Neural cell (in vitro differentiated cells): ENCODE results near the gene SERPINA3.
"Not testable (repeated sequence)": the region's sequence is repeated elsewhere in the genome, so short reads cannot be mapped to it uniquely, and the experiment has no call there.

ENCODE experiments used
- EP300 ChIP-seq: fragments of 450-650 bp; conservative IDR thresholded peaks from 2 replicates; pipeline ENCODE4 v1.6.1; 2014; ENCODE audit warnings: antibody characterized with exemption, mild to moderate bottlenecking, moderate library complexity; ENCODE audit not compliant: poor library complexity, severe bottlenecking
- EZH2 ChIP-seq: fragments of 200-600, 300-800 bp; shearing (Covaris generic), sonication (generic); IDR thresholded peaks from 2 replicates; pipeline ENCODE4 v1.6.1; 2014; ENCODE audit warnings: antibody characterized with exemption, low read length, borderline replicate concordance, mild to moderate bottlenecking; ENCODE audit not compliant: insufficient read depth, poor library complexity, severe bottlenecking
- MXI1 ChIP-seq: fragments of 450-650 bp; conservative IDR thresholded peaks from 2 replicates; pipeline ENCODE4 v1.6.1; 2014; ENCODE audit warnings: antibody characterized with exemption, mild to moderate bottlenecking; ENCODE audit not compliant: poor library complexity, severe bottlenecking
- POLR2AphosphoS5 ChIP-seq: IDR thresholded peaks from 2 replicates; pipeline ENCODE4 v1.6.1; 2012
- RAD21 ChIP-seq: fragments of 450-650 bp; conservative IDR thresholded peaks from 2 replicates; pipeline ENCODE4 v1.6.1; 2014; ENCODE audit warnings: antibody characterized with exemption, mild to moderate bottlenecking, moderate library complexity
- SMC3 ChIP-seq: fragments of 450-650 bp; conservative IDR thresholded peaks from 2 replicates; pipeline ENCODE4 v1.6.1; 2014; ENCODE audit warnings: antibody characterized with exemption, mild to moderate bottlenecking, moderate library complexity; ENCODE audit not compliant: poor library complexity
- TAF1 ChIP-seq: IDR thresholded peaks from 2 replicates; pipeline ENCODE4 v1.6.1; 2012; ENCODE audit warnings: low read depth
- TF ChIP-seq, protein P1 (sequence below): fragments of 450-650 bp; IDR thresholded peaks from 2 replicates; pipeline ENCODE4 v1.5.1; 2014; ENCODE audit warnings: antibody characterized with exemption, mild to moderate bottlenecking, moderate library complexity; ENCODE audit not compliant: poor library complexity, severe bottlenecking
- TF ChIP-seq, protein P2 (sequence below): IDR thresholded peaks from 2 replicates; pipeline ENCODE4 v1.6.1; 2012; ENCODE audit warnings: borderline replicate concordance

DNA sequence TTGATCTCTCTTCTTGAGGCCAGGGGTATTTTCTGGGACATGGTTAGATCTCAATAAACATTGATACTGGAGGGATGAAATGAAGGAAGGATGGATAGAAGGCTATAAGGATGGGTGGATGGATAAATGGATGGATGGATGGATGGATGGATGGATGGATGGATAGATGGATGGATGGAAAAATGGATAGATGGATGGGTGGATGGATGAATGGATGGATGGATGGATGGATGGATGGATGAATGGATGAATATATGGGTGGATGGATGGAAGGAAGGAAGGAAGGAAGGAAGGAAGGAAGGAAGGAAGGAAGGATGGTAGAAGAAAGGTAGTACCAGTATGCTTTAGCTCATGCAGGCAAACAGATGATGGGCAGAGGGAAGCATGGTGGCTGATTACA lies 34.7 kb upstream of the SERPINA3 start:
- TF ChIP-seq, protein P1, sequence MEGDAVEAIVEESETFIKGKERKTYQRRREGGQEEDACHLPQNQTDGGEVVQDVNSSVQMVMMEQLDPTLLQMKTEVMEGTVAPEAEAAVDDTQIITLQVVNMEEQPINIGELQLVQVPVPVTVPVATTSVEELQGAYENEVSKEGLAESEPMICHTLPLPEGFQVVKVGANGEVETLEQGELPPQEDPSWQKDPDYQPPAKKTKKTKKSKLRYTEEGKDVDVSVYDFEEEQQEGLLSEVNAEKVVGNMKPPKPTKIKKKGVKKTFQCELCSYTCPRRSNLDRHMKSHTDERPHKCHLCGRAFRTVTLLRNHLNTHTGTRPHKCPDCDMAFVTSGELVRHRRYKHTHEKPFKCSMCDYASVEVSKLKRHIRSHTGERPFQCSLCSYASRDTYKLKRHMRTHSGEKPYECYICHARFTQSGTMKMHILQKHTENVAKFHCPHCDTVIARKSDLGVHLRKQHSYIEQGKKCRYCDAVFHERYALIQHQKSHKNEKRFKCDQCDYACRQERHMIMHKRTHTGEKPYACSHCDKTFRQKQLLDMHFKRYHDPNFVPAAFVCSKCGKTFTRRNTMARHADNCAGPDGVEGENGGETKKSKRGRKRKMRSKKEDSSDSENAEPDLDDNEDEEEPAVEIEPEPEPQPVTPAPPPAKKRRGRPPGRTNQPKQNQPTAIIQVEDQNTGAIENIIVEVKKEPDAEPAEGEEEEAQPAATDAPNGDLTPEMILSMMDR: not testable (repeated sequence)
- not testable (repeated sequence) for TF ChIP-seq EZH2, RAD21, EP300, POLR2AphosphoS5, SMC3, TAF1, MXI1
- TF ChIP-seq, protein P2, sequence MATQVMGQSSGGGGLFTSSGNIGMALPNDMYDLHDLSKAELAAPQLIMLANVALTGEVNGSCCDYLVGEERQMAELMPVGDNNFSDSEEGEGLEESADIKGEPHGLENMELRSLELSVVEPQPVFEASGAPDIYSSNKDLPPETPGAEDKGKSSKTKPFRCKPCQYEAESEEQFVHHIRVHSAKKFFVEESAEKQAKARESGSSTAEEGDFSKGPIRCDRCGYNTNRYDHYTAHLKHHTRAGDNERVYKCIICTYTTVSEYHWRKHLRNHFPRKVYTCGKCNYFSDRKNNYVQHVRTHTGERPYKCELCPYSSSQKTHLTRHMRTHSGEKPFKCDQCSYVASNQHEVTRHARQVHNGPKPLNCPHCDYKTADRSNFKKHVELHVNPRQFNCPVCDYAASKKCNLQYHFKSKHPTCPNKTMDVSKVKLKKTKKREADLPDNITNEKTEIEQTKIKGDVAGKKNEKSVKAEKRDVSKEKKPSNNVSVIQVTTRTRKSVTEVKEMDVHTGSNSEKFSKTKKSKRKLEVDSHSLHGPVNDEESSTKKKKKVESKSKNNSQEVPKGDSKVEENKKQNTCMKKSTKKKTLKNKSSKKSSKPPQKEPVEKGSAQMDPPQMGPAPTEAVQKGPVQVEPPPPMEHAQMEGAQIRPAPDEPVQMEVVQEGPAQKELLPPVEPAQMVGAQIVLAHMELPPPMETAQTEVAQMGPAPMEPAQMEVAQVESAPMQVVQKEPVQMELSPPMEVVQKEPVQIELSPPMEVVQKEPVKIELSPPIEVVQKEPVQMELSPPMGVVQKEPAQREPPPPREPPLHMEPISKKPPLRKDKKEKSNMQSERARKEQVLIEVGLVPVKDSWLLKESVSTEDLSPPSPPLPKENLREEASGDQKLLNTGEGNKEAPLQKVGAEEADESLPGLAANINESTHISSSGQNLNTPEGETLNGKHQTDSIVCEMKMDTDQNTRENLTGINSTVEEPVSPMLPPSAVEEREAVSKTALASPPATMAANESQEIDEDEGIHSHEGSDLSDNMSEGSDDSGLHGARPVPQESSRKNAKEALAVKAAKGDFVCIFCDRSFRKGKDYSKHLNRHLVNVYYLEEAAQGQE: not testable (repeated sequence)
